ENCODE results near the gene PTPRS.
"Not testable (repeated sequence)": the region's sequence is repeated elsewhere in the genome, so short reads cannot be mapped to it uniquely, and the experiment has no call there.

Gene PTPRS

GRCh38 chr19:5329141-5329540, 11.5 kb downstream of the PTPRS start:
- DNase-seq (ENCODE audit: low read depth): no peak
- in situ Hi-C loops (cut with HindIII; ENCODE audit: low sequenced_read_pairs): no loop called here
- no peak overlapping the region for H3K4me3 ChIP-seq (ENCODE audit: low read depth, low read length)
- no peak for TF ChIP-seq CTCF (IDR thresholded peaks at IDR 0.05; ENCODE audit: low read depth, low read length, missing control alignments)

- DNase-seq (ENCODE audit: low read depth); H3K4me3 ChIP-seq (ENCODE audit: low read depth, low read length); in situ Hi-C loops (cut with HindIII; ENCODE audit: low sequenced_read_pairs): not testable (repeated sequence)
Measured at GRCh38 chr19:5328407-5328806, 12.2 kb downstream of the PTPRS start.

- no peak for TF ChIP-seq CTCF (IDR thresholded peaks at IDR 0.05; ENCODE audit: low read depth, low read length, missing control alignments)
- in situ Hi-C loops (cut with HindIII; ENCODE audit: low sequenced_read_pairs): no loop called here
- H3K4me3 ChIP-seq (ENCODE audit: low read depth, low read length): no peak overlapping the region
- no peak for DNase-seq (ENCODE audit: low read depth)
Measured at GRCh38 chr19:5326986-5327623, 13.5 kb downstream of the PTPRS start.

- no peak for TF ChIP-seq CTCF (IDR thresholded peaks at IDR 0.05; ENCODE audit: low read depth, low read length, missing control alignments)
- no peak overlapping the region for H3K4me3 ChIP-seq (ENCODE audit: low read depth, low read length)
- no peak for DNase-seq (ENCODE audit: low read depth)
- in situ Hi-C loops (cut with HindIII; ENCODE audit: low sequenced_read_pairs): no loop called here
Measured at GRCh38 chr19:5326545-5326944, 14.1 kb downstream of the PTPRS start.

- in situ Hi-C loops (cut with HindIII; ENCODE audit: low sequenced_read_pairs): no loop called here
- no peak for TF ChIP-seq CTCF (IDR thresholded peaks at IDR 0.05; ENCODE audit: low read depth, low read length, missing control alignments)
- H3K4me3 ChIP-seq (ENCODE audit: low read depth, low read length): no peak overlapping the region
- DNase-seq (ENCODE audit: low read depth): no peak
Measured at GRCh38 chr19:5324947-5325346, 15.7 kb downstream of the PTPRS start.

- DNase-seq (ENCODE audit: low read depth): no peak
- no peak overlapping the region for H3K4me3 ChIP-seq (ENCODE audit: low read depth, low read length)
- TF ChIP-seq CTCF (IDR thresholded peaks at IDR 0.05; ENCODE audit: low read depth, low read length, missing control alignments): no peak
- in situ Hi-C loops (cut with HindIII; ENCODE audit: low sequenced_read_pairs): no loop called here
Measured at GRCh38 chr19:5323475-5323811, 17.2 kb downstream of the PTPRS start.

- in situ Hi-C loops (cut with HindIII; ENCODE audit: low sequenced_read_pairs): no loop called here
- no peak for DNase-seq (ENCODE audit: low read depth)
Measured at GRCh38 chr19:5321851-5322681, 18.5 kb downstream of the PTPRS start.

More at GRCh38 chr19:5321851-5322681, 18.5 kb downstream of the PTPRS start:
- H3K4me3 ChIP-seq (ENCODE audit: low read depth, low read length): no peak overlapping the region
- no peak for TF ChIP-seq CTCF (IDR thresholded peaks at IDR 0.05; ENCODE audit: low read depth, low read length, missing control alignments)
